Amniotic epithelial cell (primary cell): ENCODE results near the gene CSMD2.

Source experiments
- DNase-seq: peaks from one replicate; pipeline ENCODE4 v3.0.0-alpha.2; 2010; ENCODE audit warnings: low read depth

Gene CSMD2

DNA sequence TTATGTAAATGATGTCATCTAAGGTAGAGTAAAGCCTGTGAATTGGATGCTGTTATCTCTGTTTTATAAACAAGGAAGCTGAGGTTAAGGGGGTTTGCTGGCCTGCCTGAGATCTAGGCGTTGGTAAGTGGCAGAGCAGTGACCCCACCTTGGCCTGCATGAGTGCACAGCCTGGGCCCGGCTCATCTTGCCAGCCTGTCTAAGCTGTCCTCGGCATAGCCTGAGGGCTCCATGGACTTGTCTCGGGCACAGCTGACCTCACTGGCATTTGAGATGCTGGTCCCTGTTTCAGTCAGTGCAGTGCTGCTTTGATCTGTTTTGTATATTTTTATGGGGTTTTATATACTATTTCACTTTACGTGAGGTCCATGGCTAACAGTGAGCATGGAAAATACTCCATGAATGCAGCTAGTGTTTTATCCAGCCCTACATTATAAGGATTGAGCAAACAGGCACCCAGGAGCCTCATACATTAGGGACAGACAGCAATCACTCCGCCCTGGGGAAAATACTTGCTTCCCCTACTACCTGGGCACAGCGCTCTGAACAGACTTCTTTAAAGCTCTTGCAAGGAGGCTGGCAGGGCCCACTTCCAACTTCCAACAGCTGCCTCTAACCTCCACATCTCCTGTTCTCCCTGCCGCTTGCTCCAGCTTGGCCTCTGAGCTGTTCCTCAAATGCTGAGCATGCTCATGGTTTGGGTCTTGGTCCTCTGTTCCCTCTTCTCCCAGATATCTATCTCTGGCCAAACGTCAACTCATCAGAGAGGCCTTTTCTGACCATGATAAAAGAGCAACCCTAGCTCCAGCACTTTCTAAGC is 451.8 kb downstream of the CSMD2 start:
- no peak for DNase-seq

DNA sequence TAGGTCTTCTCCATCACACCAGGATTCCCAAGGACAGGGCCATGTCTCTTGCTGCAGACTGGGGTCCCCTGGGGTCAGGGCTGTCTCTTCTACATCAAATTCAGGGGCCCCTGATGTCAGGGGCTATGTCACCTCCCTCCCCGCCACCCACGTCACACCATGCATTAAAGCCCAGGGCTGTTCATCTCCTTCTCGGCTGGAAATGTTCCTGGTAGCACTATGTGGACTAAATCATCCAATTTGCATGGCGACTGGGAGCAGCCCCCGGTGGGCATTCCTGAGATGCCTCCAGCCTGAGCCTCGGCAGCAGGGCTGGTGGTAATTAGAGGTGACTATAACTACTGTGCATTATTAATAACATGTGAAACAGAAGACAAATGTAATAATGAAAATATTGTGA is 452.8 kb downstream of the CSMD2 start:
- no peak for DNase-seq

GRCh38 chr1:33711511-33711910 is 453.5 kb downstream of the CSMD2 start:
- DNase-seq, result no peak

GRCh38 chr1:33710967-33711366 is 454.1 kb downstream of the CSMD2 start:
- no peak for DNase-seq

DNA sequence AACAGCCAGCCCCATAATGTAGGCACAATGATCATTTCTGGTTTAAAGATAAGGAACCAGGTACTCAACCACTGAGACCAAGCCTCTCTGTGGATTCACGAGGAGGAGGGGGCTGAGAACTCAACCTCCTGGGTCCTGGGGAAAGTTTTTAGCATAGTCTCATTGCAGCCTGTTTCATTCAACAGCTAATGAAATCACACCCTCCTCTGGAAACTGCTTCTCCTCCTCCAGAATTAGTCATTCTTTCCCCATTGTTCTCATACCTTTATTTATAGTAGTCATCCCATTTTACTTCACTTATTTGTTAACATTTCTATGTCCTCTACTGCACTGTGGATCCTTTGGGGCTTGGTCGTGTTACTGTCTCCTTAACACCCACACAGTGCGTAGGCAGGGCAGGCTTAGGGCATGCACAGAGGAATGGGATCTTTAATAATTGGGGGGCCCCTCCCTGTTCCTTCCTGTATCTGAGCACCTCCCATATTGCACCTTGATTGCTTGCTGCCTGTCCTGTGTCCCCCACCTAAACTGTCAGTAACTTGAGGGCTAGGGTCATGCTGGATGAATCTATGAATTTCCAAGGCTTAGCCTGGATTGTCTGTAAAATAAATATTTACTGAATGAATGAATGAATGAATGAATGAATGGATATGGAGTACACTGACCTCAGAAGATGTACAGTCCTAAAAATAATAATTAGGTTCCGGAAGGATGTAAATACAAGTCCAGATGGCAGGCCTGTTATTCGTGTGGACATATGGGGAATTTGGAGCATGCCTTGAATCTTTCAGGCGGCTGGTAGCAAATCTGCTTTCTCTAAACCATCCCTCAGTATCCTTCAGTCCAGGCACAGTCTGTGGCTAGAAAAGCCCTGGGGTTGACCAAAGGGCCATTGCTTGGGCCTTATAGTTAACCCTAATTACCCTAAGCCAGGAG is 455.0 kb downstream of the CSMD2 start:
- no peak for DNase-seq

GRCh38 chr1:33709174-33709782 is 455.8 kb downstream of the CSMD2 start:
- DNase-seq, result no peak

DNA sequence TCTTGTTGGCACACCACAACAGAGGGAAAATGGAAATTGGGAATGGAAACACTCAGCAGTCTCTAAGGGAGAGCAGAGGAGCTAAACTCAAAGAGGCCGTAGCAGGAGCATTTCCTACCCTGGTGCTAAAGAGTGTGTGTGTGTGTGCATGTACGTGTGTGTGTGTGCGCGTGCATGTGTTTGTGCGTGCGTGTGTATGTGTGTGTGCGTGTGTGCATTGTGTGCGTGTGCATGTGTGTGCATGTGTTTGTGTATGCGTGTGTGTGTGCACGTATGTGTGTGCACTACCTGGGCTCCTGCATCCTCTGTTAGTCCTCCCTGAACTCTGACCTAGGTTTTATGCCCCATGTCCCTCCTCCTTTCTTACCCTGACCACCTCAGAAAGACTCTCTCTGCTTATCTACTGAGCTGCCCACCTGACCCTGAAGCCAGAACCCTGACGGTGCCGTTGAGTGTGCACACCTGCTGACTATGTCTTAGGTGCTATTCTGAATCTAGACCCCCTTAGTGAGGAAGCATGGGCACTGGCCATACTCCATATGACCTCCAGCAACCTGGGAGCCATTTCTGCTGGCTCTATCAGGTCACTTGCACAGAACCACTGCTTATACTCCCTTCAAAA is 458.3 kb downstream of the CSMD2 start:
- no peak for DNase-seq

DNA sequence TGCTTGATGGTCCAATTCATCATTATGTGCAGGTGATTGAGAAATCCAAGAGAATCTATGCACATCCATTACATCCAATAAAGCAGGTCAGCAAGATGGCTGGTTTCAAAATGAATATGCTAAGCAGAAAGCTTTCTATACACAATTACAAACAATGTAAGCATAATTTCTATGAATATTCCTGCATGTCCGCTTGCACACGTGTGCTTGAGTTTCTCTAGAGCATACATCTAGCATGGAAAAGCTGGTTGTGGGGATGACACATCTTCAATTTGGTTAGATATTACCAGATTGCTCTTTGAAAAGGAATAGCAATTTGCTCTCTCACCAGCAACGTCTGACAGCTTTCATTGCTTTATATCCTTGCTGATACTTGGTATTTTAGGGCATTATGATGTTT is 461.6 kb downstream of the CSMD2 start:
- DNase-seq, result no peak

GRCh38 chr1:33698361-33699035 is 466.5 kb downstream of the CSMD2 start:
- DNase-seq, result no peak

DNA sequence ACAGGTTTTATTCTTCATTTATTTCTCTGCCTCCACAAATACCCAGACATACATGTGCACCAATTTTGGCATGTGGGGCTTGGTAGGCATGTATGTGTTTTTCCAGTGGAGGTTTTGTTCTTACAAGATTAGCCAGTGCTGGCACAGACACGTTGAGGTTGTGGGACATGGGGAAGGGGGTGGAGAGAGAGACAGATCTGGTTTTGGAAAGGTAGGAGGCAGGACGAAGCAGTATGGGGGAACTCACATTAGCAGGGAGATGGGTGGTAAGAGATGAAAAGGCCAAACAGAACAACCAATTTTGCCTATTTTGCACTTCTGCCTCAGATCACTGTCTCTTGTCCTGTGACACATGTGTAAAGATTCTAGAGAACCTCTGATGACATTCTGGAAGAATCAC is 467.2 kb downstream of the CSMD2 start:
- no peak for DNase-seq

GRCh38 chr1:33696962-33697361 is 468.1 kb downstream of the CSMD2 start:
- DNase-seq, result no peak

DNA sequence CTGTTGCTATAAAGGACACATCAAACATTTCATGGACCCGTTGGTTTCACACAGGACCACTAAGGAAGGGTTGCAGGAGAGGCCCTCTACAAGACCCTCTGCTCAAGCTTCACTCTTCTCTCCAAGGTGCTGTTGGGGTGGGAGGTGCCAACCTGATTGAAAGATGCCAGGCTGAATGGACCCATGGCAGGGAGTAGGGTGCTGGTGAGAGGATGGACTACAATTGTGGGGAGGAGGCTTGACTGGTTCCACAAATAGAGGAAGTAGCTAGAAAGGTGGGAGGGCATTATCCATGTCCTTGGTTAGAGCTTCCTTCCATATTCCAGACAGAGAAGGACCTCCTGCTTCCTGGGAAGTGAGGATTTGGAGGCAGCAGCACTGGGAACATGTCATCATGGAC is 468.7 kb downstream of the CSMD2 start:
- no peak for DNase-seq

DNA sequence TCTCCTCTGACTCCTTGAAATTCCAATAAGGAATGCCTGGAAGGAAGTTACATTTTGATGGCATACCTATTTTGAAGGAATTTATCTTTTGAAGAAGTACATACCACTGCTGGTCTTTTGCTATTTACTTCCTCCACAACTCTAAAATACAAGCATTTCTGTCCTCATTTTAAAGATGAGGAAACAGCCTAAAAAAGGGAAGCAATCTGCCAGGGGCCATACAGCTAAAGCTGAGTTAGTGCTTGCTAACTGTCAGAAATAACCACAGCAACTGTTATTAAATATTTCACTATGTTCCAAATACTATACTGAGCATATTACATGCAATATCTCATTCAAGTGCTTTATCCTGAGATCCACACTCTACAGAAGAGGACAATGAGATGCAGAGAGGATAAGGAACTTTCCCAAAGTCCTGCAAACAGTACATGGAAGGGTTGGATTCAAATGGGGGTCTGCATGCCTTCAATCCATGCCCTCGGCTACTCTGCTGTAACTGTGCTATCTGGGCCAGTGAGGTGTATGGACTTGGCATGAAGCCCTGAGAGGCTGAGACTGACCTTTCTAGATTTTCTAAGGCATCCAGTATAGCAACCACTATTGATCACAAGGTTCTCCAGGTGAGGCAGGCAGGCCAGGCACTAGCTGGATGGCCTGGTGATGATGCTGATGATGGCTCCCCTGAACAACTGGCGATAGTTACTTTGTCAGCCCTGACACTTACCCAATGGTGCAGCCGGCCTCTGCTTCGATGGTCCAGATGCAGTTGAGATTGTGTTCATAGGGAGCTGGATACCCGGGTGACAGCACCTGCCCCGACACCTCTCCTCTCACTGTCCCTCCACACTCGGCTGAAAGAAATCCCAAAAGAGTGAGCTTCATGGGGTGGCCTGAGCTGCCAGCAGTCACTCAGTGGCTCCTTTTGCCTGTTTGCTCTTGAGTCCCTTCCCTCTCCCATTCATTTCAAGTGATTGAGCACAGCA is 472.5 kb downstream of the CSMD2 start:
- no peak for DNase-seq

DNA sequence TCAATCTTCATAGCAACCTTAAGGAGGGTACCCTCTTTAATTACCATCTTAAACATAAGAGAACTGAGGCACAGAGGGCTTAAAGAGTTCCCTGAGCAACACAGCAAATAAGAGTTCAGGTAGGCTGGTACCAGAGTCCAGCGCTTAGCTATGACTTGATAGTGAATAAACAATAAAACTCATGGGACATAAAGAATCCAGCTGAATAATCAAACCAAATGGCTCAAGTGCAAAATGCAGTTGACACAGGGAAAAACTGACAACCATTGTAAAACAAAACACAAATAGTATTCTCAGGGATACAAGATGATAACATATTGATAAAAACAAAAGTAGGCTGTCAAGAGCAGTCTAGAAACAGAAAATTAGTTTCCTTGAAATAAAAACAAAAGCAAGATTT is 478.0 kb downstream of the CSMD2 start:
- DNase-seq, result no peak

- no peak for DNase-seq
These were observed 478.5 kb downstream of the CSMD2 start for GRCh38 chr1:33686551-33686950.

- DNase-seq, result no peak
These were observed 479.8 kb downstream of the CSMD2 start for GRCh38 chr1:33685256-33685655.

DNA sequence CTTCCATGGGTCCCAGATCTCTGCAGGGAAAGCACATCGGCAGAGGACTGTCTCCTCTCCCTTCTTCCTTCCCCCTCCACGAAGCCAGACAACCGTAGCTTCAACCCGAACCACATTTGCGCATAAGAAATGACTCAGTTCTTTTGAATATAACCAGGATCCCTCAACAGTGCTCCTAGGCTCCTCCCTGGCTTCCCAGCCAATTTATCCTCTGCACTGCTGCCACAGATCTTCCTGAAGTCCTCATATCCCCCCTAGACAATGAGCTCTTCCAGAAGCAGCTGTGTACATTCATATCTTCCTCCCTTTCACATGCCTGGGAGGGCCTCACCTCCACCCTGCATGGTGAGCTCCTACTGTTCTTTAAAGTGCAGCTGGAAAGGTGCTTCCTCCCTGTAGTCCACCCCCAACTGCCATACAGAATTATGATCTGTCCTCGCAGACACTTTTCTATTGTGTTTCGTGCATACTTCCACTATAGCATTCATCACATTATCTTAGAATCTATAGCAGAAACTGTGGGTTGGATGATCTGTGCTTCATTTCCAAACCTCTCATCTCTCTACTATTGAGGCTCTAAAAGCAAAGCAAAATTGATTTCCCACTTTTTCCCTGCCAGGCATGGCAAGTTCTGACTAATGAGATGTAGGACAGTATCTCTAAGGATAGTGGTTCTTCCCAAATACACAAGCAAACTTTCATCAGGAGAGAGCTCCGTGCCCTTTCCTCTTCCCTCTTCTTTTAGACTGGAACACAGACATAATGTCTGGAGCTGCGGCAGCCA is 480.4 kb downstream of the CSMD2 start:
- DNase-seq, result no peak

DNA sequence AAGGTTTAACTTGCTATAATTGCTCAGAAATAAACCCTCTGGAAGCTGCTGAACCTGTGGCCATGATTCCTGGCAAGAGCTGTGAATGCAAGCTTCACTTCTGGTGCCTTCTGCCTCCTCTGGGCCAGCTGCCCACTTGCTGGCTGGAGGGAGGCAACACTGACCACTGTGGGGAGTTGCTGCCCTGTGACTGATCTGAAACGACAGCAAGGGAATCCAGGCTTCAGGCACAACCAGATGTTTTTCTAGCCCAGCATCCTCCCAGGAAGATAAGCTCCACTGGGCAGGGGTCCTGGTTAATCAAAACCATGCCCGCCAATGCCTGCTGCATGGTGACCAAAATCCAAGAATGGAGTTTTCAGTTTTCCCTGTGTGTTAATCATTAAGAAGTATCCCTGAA is 481.1 kb downstream of the CSMD2 start:
- DNase-seq, result no peak

- no peak for DNase-seq
These were observed 482.7 kb downstream of the CSMD2 start for GRCh38 chr1:33682371-33682770.
